Activated gamma-delta T cell treated with Interleukin-2 at 50 U/mL for 16 hours (primary cell): ENCODE results near the gene TBL3.
"Not testable (repeated sequence)": the region's sequence is repeated elsewhere in the genome, so short reads cannot be mapped to it uniquely, and the experiment has no call there.

Experiments
- DNase-seq: peaks from one replicate; pipeline ENCODE4 v3.0.0-alpha.2; 2020

The TBL3 gene

DNA sequence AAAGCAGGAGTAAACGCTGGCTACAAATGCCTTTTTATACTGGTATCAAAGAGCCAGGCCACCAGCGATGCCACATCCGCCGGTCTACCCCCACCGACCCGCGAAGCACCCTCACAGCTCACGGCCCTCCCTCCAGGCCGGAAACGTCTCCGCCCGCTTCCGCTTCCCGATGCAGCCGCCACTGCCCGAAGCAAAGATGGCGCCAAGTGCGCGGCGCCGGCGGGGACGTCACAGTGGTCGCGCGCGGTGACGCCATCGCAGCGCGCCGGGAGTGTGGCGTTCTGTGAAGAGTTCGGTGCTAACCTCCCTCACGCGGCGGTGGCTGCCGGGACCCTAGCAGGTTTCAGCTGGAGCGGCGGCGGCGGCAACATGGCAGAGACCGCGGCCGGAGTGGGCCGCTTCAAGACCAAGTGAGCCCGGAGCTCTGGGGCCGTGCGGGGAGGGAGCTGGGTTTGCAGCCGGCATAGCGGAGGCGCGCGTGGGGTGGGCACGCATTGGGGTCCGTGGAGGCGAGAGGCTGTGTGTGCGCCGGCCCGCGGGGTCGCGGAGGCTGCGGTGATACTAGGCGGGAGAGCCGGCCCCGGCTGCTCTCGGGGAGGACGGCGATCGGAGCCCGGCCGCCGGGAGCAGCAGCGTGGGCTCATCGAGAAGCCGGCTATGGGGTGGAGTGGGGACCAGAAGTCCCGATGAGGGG, at the start of gene TBL3:
TSS of gene TBL3 (plus strand) at position 258 of the 694 bp plus-strand sequence. CDS start at position 370, 112 bp downstream.
- DNase-seq = peak; percentile 97

DNA sequence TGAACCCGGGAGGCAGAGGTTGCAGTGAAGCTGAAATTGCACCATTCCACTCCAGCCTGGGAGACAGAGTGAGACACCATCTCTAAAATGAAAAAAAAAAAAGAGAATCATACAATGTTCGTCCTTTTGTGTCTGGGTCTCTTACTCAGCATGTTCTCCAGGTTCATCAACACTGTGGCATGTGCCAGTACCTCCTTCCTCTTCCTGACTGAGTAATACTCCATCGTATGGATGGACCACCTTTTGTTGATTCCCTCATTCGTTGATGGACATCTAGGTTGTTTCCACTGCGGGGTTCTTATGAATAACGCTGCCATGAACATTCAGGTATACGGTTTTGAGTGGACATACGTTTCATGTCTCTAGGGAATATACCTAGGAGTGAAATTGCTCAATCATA, 49.5 kb upstream of the TBL3 start:
- no peak for DNase-seq

DNA sequence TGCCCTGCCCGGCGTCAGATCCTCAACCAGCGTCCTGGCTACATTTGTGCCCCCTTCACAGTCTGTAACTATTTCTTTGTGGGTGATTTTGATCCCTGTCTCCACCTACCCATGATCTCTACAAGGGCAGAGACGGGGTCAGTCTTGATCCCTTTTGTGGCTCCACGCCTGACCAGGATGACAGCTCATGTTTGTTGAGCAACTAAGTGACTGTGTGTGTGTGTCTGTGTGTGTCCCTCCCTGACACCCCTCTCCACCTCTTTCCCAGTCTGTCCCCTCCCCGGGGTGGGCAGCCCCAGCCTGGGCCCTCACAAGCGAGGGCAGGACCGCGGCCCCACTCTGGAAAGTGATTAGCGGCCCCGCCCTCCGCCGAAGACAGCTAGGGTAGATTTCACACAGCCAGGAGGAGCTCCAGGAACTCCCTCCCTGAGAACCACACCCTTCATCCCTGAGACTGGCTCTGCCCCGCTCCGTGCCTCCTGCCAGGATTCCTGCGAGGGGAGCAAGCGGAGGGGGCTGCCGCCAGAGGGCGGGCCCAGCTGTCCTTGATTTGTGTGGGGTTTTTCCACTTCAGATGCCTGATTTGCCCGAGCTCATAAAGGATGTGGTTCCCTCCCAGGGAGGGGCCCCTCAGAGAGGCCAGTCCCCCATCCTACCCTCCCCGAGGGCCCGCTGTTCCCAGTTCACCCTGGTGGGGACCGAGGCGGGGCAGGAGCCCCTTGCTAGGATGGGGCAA, 48.4 kb upstream of the TBL3 start:
- no peak for DNase-seq

DNA sequence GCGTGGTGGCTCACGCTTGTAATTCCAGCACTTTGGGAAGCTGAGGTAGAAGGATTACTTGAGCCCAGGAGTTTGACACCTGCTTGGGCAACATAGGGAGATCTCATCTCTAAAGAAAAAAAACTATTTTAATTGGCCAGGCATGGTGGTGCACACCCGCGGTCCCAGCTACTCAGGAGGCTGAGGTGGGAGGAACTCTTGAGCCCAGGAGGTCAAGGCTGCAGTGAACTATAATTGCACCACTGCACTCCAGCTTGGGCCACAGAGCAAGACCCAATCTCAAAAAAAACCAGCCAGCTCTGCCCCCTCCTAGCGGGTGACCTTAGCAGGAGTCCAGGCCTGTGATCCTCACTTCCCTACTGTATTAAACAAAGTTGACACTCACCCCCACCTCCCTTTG, 47.8 kb upstream of the TBL3 start:
- DNase-seq = no peak

DNA sequence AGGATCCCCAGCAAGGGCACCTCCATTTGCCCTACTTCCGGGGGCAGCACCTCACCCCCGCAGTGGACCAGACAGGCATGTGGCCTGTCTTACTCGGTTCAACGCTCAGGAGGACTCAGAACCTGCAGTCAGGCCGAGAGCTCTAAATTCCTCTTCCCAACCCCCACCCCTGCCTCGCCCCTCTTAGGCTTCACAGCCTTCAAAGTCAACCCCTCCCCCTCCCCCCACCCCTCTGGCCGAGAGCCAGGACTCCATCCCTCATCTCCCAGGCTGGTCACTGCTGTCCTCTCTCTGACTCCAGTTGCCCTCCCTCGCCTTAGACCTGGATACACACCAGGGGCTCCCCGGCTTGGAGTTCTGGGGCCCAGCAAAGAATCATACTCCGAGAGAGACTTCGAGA, 45.6 kb upstream of the TBL3 start:
- DNase-seq = no peak

DNA sequence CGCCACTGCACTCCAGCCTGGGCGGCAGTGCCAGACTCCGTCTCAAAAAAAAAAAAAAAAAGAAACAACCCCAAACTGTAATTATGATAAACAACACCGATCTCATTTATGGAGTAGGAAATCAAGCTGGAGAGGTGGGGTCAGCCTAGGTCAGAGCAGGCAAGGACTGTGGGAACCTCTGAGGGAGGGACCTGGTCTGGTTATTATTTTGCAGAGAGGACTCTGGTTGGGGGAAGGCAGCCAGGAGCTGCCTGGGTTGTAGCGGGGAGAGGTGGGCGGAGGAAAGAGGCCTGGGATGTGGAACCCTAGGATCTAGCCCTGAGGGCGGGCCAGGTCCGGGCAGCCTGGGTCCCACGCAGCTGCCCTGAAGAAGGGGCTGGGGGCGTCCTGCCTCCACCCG, 42.7 kb upstream of the TBL3 start:
- DNase-seq = no peak

DNA sequence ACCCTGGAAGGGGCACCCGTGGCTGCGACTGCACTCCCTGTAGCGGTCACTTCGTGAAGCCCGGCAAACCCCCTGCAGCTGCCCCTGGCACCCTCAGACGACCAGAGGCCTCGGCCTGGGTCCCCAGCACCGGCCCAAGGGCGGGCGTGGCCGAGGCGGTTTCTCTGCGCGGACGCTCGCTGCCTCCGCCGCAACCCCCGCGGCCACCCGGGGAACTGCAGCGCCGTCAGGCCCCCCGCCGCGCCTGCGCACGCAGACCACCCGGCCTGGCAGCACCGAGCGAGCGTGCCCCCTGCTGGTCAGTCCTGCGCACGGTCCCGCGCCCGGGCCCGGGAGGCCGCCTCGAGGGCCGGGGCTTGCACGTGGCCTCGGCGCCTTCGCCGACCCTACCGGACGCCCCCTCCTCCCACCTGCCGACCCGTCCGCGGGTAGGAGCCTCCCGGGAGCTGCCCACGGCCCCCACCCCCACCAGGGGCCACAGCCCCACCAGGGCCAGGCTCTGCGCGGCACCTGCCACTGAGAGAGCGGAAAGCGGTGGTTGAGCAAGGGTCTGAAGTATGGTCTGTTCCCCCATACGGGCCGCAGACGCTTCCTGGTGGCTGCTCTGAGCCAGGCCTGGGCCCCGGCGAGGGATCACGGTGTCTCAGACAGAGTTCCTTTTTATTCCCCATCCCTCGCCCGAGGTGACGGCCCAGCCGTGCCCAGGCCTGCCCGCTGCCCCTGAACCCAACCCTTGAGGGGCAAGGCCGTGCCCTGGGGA, 42.1 kb upstream of the TBL3 start:
- peak; percentile 93 for DNase-seq

DNA sequence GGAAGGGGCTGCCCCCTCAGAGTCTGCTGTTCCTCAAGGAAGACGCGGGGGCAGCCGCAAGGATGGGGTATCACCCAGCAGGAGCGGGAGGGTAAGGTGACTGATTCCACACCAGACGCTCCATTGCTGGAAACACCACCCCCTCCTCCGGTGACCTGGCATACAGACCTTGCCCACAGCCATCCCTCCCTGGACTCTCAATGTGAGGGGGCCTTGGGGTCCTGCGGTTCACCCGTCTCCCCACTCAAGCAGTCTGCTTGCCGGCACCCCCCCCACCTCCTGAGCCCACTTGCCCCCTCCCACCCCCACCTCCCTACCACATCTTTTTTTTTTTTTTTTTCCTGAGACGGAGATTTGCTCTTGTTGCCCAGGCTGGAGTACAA, 41.5 kb upstream of the TBL3 start:
- DNase-seq = no peak

DNA sequence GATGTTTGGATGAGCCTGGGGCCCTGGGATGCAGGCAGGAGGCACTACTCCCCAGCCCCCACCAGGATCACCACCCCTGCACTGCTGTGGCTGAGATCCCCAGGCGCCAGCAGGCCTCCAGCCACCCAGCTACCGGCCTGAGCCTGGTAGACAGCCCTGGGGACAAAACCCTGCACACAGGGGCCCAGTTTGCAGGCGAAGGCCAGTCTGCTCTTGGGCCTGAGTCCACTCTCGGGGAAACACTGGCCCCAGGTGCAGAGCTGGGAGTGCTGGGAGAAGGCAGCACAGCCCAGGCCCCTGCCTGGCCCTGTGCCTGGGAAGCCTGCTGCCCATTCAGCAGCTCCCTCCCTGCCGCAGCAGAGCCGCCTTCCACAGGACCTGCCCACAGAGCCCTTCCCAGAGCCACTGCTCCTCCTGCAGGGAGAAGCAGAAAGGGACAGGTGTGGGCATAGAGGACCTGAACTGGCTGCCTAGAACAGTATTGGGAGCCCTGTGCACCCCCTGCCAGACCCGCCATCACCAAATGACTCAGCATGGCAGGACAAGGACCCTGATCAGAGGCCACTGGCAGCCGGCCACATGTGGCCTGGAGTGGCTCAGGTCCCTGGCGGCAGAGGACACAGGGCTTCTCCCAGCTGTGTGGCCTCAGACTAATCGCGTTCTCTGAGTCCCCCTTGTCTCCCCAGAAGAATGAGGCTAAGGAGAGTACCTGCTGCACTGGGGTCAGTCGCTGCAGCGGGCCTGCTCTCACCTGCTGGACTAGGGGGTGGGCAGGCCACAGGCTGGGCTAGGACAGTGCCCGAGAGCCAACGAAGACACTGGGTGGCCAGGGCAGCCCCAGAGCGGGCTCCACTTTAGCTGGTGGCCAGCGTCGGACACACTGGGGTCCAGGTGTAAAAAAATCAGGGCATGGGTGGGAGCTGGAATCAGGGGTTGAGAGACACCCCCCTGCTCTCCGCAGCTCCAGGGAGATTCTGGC, 39.5 kb upstream of the TBL3 start:
- no peak for DNase-seq

DNA sequence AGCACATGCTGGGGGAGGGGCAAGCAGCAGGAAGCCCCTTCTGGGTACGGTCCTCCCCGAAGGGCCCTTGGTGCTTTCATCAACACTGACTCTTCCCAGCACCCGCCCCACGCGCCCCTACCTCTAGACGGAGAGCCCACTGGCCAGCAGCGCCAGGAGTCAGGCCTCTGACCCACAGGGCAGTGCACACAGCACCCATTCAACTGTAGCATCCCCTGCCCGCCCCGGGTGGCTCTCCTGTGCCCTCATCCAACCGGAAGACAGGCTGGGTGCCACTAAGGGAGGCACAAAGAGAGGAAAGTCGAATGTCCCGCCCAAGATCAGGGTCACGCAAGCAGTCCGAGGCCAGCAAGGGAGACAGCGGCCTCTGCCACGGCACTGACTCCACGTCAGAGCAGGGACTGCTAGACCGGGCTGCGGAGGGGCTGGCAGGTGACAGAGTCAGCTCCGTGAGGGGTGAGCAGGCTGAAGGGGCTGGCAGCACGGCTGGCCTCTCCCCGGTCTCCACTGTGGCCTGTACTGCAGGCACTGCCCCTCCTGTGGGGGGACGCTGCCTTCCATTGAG, 38.7 kb upstream of the TBL3 start:
- DNase-seq = no peak

DNA sequence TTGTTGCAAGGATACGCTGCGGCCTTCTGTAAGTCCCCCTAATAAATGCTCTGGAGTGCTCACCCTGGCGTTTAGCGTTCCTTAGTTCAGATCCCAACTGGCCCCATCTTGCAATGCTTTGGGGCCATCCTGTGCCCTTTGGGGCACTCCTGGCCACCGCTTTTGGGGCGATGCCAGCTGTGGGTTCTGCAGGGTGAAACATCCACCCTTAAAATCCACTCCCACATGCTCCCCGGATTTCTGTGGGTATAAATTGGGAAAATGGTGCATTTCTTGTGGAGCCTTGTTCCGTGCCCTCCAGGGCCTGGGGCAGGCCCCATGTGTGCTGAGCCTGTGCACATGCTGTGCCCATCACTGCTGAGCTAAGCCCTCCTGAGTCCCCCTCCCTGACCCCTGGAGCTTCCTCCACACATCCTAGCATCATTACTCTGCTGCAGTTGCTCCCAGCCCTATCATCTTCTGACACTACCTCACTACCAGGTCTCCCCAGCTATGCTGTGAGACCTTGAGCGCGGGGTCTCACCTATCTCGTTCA, 34.8 kb upstream of the TBL3 start:
- DNase-seq = no peak

DNA sequence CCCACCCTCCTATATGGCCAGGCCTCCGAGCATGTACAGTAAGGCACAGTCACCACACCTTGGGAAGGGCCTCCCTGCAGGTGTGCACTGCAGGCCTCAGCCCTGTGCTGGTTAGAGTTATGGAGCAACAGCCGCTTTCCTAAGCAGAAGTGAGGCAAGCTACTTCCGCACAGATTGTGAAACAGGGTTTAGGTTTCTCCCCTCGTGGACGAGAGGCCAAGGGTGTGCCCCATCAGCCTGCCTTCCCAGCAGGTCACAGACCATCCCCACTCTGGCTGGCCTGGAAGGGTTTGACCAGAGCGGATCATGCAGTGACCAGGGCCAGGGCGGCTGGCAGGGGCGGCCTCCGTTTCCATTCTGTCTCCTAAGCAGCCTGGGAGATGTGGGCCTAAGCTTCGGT, 33.5 kb upstream of the TBL3 start:
- no peak for DNase-seq

DNA sequence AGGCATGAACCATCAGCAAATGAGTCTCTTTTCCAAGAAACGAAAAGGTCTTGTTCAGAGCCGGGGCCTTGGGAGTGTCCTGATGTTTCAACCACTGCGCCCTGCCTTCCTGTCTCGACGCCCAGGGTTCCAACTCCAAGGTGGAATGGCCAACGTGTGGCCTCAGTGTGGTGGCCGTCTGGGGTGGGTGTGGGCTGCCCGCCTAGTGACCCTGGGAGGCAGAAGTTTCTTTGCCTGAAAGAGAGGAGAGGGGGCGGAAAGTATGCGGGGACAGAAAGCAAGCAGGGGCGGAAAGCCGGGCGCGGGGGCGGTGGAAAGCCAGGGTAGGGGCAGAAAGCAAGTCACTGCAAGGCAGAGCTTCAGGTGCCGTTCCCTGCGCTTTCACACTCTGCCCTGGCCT, 32.9 kb upstream of the TBL3 start:
- DNase-seq = no peak

DNA sequence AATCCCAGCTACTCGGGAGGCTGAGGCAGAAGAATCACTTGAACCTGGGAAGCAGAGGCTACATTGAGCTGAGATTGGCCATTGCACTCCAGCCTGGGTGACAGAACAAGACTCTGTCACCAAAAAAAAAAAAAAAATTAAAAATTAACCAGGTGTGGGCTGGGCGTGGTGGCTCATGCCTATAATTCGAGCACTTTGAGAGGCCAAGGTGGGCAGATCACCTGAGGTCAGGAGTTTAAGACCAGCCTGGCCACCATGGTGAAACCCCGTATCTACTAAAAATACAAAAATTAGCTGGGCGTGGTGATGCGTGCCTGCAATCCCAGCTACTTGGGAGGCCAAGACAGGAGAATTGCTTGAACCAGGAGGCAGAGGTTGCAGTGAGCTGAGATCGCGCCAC, 32.0 kb upstream of the TBL3 start:
- DNase-seq = not testable (repeated sequence)

DNA sequence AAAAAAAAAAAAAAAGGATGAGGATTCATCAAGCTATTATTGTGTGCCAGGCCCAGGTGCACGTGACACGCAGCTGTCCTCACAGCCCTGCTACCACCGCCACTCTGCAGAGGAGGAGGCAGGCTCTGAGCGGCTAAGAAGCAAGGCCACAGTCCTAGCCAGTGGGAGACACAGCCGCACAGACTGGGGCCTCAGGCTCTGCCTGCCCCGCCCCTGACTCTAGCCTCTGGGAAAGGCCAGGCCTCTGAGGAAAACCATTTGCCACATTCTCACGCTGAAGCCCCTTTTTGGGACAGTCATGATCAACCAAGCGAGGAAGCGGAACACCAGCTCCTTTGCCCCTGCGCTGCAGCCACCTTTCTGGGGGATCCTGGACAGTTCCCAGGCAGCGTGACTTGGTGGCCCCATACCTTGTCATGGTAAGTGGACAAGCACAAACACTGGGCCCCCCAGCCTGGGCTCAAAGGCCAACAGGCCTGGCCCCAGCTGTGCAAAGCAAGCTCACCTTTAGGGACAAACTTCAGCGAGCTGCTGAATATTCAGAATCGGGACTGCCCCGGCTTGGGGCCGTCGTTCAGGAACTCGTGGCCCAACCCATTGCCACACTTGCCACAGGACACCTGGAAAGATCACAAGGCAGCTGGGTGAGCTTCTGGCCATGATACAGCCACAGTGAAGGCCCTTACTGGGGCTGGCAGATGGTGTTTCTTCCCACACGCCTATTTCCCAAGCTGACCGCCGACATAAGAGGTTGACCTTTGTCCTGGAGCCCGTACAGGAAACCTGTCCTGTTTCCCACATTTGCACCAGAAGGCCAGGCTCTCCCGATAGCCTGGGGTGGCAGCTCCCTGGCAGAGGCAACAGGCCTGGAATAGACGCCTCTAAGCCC, 31.3 kb upstream of the TBL3 start:
- DNase-seq = no peak

DNA sequence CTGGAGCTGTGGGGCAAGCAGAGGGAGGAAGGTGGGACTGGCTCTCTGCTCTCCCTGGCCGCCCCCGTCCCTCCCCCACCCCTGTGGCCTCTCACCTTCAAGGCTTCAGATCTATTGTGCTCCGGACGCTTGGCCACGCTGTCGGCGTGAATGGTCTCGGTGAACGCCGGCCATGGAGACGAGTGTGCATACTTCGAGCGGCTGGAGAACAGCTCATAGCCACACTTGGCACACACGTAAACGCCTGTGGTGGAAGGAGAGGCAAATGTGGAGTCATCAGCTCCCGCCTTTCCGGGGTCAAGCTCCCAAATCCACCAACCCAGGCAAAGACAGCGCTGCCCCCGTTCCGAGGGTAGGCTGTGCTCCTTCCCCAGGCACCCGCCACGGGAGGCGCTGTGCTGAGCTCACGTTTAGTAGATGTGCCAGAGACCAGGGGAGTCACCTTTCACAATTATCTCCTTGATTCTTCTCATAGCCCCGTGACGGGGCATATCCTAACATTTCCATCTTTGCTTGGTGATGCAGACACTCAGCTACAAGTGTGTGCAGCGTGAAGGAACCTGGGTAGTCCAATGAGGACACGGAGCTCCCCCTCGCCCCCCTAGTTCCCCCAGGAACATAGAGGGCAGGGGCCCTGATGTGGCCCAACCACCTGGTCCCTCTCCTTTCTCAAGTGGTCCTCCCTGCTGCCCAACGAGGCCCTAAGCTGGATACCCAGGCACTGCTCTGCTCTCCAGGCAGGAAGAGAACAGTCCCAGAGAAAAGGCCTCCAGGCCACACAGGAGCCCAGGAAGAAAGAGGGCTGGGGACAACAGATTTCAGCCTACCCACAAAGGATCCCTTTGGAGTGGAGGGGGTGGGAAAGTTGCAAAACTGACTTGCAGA, 30.4 kb upstream of the TBL3 start:
- no peak for DNase-seq

DNA sequence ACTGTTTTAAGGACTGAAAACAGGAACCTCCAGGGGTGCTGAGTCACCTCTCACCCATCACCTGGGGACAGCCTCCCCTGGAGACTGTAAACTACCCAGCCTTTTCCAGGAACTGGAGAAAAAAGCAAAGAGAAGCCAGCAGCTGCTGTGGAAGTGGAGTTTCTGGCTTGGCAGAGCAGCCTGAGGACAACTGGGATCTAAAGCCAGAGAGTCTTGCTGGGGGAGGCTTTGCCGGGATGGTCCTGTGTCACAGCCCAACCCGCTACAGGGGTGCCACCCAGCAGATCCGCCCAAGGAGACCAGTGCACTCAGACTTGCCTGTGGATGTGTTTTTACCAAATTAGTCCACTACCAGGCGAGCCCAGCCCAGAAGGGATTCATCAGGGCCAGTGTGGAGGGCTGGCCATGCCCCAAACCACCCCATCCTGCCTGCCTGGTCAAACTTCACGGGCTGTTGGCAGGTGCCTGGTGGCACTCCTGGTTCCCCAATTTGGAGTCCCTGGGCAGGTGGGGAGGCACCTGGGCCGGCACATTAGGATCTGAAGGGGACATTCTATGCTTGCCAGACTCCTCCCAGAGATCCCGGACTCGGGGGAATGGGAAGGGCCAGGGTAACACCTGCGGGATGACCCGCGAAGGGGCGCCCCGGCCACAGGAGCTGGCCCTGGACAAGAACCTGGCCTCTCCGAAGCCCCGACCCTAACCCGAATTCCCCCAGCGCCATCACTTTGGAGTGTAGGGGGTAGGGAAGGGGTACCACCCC, 29.6 kb upstream of the TBL3 start:
- DNase-seq = no peak

DNA sequence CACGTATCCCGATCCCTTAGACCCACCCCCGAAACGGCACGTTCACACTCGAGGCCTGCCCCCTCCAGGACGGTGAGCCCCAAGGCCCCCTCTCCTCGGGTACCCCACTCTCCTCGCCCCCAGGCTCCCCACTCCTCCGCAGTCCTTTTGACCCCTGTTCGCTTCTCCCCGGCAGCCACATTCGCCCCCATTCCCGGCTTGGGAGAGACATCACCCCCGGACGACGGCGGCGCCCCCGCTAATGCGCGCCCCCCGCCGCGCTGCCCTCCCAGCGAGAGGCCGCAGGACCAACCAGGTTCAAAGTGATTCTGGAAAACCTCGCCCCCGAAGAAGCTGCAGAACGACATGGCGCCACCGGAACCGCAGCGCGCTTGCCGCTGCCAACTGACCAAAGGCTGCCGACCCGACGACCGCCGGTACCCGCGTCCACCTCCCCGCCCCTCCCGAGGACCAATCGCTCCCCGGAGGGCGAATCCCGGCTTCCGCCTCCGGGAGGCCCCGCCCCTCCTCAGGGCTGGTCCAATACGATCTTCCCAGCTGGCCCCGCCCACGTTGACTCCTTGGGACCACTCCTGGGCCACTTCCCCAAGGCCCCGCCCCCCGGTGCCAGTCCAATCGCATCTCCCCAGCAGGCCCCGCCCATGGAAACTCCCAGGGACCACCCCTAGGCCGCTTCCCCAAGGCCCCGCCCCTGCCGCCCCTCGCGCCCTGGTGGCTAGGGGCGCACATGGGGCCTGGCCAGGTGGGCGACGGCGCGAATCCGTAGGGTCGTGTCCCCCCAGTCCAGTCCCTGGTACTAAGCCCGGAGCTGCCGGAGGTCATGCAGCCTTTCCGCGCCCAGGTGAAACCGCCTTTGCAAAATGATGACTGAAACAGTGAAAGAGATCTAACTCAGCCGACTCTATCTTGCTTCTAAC, 28.8 kb upstream of the TBL3 start, which contains the start of gene MSRB1:
TSS of gene MSRB1 (minus strand) at position 390 of the 917 bp plus-strand sequence. CDS start at position 347, 43 bp downstream.
- DNase-seq = peak; percentile 99
